Midbrain (tissue), 1 donor: ENCODE results near the gene ZNF440.
"Not testable (repeated sequence)": the region's sequence is repeated elsewhere in the genome, so short reads cannot be mapped to it uniquely, and the experiment has no call there.

Source experiments
- DNase-seq: peaks from one replicate; lab custom pipeline; 2025; lab: John Stamatoyannopoulos, UW

ZNF440 gene

DNA sequence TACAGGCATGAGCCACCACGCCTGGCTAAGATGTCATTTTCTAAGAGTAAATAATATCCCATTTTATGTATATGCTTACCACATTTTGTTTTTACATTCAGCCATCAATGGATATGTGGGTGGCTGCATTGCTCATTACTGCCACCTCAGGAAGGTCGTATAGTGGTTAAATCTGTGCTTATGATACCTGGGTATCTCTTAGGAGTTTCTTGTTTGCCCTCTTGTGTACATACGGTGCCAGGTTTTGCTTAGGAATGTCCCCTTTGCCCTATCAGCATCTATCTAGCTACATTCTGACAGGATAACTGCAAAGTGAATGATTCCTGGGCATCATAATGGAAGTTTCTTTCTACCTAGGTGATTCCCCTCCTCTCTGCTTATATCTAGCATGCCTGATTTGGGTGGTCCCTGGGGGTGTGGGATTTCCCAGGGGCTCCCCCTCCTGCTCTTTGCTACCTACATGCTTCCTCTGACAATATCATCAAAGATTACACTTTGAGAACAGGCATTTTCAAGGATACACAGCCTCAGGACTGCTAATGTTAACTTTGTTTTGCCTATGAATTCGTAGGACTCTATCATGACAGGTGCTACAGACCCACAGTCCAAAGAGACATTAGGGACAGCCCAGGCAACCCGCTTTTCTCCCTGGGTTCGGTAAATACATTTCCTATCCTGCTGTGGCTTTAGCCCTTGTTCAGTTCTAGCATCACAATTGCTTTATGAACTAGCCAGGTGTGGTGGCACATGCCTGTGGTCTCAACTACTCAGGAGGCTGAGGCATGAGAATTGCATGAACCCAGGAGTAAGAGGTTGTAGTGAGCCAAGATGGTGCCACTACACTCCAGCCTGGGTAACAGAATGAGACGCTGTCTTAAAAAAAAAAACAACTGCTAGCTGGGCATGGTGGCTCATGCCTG lies 15.1 kb downstream of the ZNF440 start:
- not testable (repeated sequence) for DNase-seq

DNA sequence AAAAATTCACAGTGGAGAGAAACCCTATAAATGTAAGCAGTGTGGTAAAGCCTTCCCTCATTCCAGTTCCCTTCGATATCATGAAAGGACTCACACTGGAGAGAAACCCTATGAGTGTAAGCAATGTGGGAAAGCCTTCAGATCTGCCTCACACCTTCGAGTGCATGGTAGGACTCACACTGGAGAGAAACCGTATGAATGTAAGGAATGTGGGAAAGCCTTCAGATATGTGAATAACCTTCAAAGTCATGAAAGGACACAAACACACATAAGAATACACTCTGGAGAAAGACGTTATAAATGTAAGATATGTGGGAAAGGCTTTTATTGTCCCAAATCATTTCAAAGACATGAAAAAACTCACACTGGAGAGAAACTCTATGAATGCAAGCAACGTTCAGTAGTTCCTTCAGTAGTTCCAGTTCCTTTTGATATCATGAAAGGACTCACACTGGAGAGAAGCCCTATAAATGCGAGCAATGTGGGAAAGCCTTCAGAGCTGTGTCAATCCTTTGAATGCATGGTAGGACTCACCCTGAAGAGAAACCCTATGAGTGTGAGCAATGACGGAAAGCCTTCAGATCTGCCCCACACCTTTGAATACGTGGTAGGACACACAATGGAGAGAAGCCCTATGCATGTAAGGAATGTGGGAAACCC lies 18.3 kb downstream of the ZNF440 start:
- DNase-seq = no peak

DNA sequence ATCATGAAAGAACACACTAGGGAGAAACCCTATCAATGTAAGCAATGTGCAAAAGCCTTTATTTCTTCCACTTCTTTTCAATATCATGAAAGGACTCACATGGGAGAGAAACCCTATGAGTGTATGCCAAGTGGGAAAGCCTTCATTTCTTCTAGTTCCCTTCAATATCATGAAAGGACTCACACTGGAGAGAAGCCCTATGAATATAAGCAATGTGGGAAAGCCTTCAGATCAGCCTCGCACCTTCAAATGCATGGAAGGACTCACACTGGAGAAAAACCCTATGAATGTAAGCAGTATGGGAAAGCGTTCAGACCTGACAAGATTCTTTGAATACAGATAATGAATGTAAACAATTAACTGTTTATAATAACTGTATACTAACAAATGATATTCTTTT lies 19.5 kb downstream of the ZNF440 start:
- DNase-seq = no peak

DNA sequence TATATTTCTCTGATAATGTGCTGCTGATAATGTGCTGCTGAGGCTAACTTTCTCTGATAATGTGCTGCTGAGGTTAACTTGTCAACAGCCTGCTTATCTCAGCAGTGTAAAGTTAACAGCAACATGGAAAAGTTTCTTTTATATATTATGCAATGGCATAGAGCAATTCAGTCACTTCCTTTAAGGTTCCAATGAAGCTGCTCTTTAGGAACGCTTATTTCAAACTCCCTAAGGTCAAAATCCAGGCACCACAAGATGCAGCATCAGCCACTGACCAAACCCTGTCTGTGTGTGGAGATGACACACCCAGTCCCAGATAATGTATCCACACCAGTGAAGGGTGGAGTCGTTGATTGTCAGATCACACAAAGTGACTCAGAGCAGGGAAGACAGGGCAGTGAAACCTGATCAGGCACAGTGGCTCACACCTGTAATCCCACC lies 21.6 kb downstream of the ZNF440 start:
- not testable (repeated sequence) for DNase-seq

DNA sequence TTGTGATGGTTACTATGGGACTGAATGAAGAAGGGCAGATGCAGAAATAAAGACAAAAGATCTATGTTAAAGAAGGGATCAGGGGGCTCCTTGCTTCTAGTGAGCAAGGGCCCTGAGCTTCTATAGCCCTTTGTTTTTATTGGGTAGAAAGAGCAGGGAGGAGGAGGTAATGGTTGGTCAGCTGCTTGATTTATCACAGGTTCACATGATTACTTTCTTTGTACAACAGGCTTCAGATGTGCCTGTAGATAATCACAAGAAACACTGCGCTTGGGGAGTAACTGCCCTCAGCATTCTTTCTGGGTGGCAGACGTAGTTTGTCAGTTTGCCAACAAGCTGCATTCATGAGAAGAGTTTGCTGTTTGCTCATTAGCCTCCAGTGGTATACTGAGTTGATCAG lies 29.6 kb downstream of the ZNF440 start:
- no peak for DNase-seq

DNA sequence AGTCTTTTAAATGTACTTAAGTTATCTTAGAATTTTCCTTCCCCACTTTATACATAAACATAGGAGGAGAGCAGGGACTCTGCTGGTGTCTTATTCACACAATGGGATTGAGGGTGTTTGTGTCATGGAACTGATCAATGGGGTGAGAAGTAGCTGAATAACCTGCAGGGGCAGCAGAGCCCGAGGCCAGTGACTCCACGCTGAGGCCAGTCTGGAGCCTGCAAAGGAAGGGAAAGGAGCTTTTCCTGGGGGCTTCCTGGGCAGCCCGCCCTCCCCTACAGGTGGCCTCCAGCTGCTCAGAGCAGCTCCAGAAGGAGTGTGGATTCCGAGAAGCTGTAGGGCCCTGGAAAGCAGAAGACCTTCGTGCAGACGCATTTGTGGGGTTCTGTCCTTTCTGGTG lies 33.5 kb downstream of the ZNF440 start:
- not testable (repeated sequence) for DNase-seq

DNA sequence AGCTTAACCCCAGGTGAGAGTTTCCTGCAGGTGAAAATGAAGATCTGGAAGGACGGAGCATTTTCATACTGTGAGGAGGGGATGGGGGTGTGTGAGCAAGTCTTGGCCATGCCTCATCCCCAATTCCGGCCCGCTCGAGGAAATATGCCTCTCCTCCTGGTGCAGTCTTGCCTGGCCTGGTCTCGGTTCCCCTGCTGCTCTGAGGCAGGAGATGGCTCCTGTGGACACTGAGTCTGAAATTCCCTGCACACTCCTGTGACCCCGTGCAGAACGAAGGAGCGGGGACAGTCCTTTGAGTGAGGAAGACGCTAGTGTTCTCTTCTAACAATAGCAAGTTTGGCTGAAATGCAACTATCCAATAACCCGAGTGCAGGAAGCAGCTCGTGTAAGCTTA lies 34.1 kb downstream of the ZNF440 start:
- DNase-seq = no peak

DNA sequence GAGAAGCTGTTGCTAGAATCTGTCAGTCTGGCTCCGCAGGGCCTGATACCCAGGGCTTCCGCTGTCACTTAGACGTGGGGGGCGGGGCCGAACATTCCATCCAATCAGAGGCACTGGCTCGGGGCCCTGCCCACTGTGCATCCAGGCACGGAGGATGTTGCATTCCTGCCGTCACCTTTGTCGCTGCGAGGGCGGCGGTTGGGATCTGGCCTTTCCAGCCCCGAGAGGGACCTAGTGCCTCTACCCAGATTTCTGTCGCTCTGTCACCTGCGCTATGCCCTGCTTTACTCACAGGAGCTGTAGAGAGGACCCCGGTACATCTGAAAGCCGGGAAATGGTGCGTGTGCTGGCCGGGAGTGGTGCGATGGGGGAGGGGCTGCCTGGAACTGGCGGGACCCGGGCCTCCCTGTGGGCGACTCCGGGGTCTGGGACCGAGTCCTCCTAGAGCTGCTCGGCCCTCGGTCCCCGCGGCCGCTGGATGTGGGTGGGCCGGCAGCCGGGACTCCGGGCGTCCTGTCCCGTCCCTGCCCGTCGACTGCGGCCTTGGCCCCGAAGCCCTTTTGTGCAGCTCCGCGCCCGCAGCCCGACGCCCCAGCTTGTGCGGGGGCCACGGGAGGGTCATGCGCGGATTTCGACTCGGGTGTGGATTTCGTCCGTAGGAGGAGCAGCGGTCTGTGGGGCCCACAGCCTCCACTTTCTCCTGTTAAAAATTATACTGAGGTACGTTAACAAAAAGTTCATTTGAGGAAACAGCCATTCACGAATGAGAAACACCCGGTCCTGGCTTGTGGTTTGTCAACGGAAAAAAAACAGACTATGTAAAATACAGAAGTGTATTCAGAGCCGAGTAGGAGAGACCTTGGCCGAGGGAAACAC lies 34.8 kb downstream of the ZNF440 start, which contains the start of gene ZNF439:
Gene ZNF439, plus strand, starts transcription at position 133 of the 876 bp plus-strand sequence. Its CDS starts 142 bp downstream, at position 275.
- peak; percentile 93 for DNase-seq

DNA sequence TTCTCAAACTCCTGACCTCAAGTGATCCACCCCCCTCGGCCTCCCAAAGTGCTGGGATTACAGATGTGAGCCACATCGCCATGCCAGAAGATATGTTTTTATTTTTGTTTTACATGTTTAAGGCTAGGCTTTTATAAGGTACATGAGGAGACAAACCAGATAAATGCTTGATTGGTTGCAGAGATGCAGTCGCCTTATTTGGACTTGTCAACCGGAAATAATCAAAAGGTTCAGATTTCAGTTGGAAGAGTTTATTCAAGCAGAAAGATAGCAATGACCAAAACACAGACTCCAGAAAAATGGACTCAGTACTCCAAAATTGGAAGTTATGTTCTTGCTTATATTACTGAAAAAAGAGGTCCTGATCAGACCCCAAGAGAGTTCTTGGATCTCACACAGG lies 36.2 kb downstream of the ZNF440 start:
- not testable (repeated sequence) for DNase-seq

DNA sequence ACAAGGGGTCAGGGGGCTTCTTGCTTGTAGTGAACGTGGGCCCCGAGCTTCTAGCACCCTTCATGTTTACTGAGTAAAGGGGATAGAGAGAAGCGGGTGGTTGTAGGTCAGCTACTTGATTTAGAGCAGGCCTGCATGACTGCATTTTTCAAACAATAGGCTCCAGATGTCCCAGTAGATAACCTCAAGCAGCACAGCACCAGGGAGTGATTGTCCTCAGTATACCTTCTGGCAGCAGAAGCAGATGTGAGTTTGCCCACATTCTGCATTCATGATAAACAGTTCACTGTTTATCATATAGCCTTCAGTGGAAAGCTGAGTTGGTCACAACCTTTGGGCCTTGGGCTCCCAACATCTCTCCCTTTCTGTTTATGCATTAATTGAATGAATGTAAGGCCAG lies 39.3 kb downstream of the ZNF440 start:
- no peak for DNase-seq

DNA sequence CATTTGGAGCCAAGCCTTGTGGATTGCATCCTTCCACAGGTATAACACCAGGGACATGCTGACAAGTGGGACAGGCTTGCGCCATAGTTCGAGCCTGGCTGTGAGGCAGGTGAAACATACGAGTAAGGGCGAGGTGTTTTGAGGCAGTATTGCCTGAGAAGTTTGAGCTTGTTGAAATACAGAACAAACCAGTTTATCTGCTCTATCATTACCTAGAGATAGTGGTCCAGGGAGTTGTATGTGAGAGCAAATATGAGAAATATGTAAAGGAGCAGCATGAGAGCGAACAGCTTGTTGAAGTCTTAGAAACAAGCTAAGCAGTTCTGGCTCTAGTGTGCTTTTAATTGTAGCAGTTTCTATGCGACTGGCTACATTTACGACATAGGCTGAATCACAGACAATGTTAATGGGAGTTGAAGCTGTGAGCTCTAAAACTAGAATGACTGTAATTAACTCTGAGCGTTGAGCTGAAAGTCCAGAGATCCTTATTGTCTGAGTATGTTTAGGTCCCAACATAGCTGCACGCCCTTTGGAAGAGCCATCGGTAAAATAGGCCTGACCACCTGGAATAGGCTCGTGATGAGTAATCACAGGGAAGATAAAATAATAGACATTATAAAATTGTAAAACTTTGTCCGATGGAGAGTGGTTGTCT lies 42.6 kb downstream of the ZNF440 start:
- DNase-seq = no peak

DNA sequence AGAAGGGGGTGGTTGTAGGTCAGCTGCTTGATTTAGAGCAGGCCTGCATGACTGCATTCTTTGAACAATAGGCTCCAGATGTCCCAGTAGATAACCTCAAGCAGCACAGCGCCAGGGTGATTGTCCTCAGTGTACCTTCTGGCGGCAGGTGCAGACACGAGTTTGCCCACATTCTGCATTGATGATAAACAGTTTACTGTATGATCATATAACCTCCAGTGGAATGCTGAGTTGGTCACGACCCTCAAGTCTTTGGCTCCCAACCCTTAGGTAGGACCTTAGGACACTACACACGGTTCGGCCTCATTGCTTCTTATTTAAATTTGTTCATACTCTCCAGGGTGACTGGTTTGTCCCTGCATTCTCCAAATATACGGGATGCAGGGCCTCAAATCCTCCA lies 46.6 kb downstream of the ZNF440 start:
- DNase-seq = no peak

DNA sequence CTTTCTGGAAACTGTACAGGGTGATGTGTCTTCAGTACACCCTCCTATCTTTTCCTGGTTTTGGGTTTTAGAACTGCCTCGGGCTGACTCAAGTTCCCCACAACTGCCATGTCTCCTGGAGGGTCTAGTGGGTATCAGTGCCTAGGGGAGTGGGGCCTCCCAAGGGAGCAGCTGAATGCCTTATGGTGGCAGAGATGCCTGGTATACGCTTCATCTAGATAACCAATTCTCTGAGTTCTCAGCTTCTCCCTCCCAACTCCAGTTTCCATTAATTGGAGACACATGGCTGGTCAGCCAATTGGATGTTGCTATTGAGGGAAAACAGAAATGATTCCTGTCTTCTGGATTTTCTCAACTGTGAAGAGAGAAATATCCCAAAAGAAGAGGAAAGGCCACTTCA lies 47.2 kb downstream of the ZNF440 start:
- no peak for DNase-seq

DNA sequence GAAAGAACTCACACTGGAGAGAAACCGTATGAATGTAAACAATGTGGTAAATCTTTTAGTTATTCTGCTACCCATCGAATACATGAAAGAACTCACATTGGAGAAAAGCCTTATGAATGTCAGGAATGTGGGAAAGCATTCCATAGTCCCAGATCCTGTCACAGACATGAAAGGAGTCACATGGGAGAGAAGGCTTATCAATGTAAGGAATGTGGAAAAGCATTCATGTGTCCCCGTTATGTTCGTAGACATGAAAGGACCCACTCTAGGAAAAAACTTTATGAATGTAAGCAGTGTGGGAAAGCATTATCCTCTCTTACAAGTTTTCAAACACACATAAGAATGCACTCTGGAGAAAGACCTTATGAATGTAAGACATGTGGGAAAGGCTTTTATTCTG lies 53.7 kb downstream of the ZNF440 start:
- not testable (repeated sequence) for DNase-seq

DNA sequence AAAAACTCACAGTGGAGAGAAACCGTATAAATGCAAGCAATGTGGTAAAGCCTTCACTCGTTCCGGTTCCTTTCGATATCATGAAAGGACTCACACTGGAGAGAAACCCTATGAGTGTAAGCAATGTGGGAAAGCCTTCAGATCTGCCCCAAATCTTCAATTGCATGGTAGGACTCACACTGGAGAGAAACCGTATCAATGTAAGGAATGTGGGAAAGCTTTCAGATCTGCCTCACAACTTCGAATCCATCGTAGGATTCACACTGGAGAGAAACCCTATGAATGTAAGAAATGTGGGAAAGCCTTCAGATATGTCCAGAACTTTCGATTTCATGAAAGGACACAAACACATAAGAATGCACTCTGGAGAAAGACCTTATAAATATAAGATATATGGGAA lies 54.1 kb downstream of the ZNF440 start:
- DNase-seq = no peak

DNA sequence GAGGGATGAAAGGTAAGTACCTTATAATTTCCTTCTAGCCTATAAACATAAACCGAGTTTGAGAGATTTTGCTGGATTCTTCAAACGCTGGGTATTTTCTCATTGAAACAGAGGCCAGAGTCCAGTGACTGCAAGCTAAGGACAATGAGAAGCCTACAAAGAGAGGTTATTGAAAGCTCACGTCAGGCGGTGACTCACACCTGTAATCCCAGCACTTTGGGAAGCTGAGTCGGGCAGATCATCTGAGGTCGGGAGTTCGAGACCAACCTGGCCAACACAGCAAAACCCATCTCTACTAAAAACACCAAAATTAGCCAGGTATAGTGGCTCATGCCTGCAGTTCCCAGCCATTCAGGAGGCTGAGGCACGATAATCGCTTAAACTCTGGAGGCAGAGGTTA lies 58.6 kb downstream of the ZNF440 start:
- DNase-seq = no peak

DNA sequence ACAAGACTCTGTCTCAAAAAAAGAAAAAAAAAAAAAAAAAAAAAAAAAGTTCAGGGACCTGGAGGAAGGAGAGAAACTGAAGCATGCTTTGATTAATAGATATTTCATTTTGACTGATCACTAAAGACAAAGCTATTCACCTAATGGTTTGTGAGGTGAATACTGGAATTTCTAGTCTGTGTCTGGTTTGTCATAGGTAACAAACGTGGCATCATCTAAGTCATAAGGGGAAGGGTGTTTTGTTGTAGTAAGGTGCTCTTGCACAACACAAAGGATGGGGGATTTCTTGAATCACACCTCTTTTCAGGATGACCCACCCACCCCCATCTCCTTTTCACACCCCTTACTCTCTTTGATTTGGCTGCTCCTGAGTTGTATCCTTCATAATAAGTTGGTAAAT lies 59.7 kb downstream of the ZNF440 start:
- DNase-seq = no peak

DNA sequence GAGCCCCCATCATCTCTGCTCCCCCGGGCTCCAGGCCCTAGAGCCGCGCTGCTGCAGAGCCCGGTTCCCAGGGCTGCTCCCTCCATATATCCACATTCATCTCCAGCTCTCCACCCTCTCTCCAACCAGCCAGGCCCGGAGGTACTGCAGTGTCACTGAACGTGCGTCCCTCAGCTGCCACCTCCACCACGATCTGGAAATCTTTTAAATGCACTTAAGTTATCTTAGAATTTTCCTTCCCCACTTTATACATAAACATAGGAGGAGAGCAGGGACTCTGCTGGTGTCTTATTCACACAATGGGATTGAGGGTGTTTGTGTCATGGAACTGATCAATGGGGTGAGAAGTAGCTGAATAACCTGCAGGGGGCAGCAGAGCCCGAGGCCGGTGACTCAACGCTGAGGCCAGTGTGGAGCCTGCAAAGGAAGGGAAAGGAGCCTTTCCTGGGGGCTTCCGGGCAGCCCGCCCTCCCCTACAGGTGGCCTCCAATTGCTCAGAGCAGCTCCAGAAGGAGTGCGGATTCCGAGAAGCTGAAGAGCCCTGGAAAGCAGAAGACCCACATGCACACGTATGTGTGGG lies 65.7 kb downstream of the ZNF440 start:
- not testable (repeated sequence) for DNase-seq

DNA sequence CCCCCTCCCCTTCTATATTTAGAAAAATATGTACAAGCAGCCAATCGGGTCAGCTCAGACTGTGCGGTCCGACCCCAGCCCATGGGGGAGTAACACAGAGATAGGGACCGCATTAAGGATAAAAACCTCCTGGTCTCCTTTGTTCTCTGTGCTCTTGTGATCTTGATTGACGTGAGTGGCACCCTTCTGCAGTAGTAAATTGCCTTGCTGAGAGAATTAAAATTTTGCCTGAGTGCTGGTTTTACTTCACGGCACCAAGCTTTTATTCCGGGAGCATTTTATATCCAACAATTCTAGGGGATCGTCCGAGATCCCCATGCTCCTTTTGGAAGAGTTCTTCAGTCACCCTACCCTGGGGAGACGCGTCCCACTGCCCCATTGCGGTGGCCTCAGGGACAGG lies 66.5 kb downstream of the ZNF440 start:
- no peak for DNase-seq

DNA sequence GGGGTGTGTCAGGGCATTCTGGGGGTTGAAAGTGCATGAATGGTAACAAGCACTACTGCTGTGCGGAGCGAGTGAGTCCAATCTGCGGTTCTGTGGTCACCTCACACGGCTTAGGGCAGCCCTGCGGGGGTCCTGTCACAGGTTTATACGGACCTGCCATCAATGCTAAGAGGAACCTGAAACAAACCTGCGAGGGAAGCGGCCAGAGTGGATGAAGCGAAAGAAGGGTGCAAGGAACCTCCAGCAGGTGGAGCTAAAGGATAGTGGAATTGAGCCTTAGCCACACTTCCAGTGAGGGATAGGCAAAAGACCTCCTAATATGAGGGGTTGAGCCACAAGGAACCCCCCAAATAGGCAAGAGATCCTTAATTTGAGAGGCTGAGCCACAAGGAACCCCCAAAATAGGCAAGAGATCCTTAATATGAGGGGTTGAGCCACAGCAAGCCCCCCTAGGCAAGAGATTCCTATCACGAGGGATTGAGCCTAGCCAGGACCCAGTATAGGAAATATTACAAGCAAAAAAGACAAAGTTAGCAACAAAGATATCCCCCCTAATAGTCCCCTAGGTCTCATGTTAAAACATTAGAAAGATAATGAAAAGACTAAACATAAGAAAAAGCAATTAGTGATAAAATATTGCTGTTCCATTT lies 67.2 kb downstream of the ZNF440 start:
- DNase-seq = peak; percentile 55

DNA sequence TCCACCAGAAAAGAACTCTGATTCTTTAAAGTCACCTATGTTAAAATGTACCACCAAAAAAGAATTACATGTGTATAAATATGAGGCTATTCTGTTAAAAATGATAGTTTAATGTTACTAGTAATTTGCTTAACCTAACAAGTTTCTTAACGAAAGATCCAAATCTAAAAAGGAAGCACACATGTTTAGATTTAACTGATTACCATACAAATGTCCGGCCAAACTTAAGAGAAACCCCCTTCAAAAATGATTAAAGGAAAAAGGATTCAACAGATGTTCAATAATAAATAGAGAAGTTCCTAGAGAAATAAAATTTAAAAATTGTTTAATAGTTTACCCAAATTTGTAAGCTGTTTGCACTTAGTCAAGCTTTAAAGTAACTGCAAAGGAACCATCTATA lies 68.5 kb downstream of the ZNF440 start:
- no peak for DNase-seq
